ENCODE data around the gene VWA5B2. TPM values are rescaled to one million over a fixed set of nuclear protein-coding genes. Genes with fewer than 3 reads are reported as not detected.

The VWA5B2 gene
- total RNA-seq, 4 donors from 2014 or later: not detected

- intact Hi-C loops (cut with DNase I; ENCODE audit: low total_unique reads): loop anchor here (10.0 kb wide), 1 partner anchor 276 kb away; the partner anchor contains the start of gene ABCC5
- H3K9me3 ChIP-seq: no peaks in the 10 kb centered on the region
Observed at GRCh38 chr3:184290331-184290730, 60.9 kb downstream of the VWA5B2 start.

GRCh38 chr3:184291044-184291737 lies 61.8 kb downstream of the VWA5B2 start:
- DNase-seq (no peak), ATAC-seq (no peak)
- Histone ChIP-seq H3K9me3 (no peaks in the 10 kb centered on the region), H3K4me1 (no peaks in the 10 kb centered on the region), H3K27me3 (no peaks in the 10 kb centered on the region), H3K4me3 (no peak overlapping the region), H3K27ac (no peak overlapping the region), H3K36me3 (no peaks in the 10 kb centered on the region)
- TF ChIP-seq CTCF (IDR thresholded peaks at IDR 0.05 in 4 of 5, conservative IDR thresholded peaks at IDR 0.05 in 1 of 5) (no peak), POLR2A (IDR thresholded peaks at IDR 0.05) (no peak)
- intact Hi-C loops (cut with DNase I; ENCODE audit: low total_unique reads) (loop anchor here (10.0 kb wide), 1 partner anchor 276 kb away; the partner anchor contains the start of gene ABCC5), in situ Hi-C loops (cut with MboI; ENCODE audit: low sequenced_read_pairs in 4 of 4) (loop anchor here in 1 of 4 donors (25.0 kb wide), 1 partner anchor 404 kb away; the partner anchor contains the start of gene PARL)

More at GRCh38 chr3:184290331-184290730, 60.9 kb downstream of the VWA5B2 start:
- TF ChIP-seq POLR2A (IDR thresholded peaks at IDR 0.05) (no peak), CTCF (IDR thresholded peaks at IDR 0.05 in 4 of 5, conservative IDR thresholded peaks at IDR 0.05 in 1 of 5) (no peak)
- H3K4me1 ChIP-seq: no peaks in the 10 kb centered on the region
- in situ Hi-C loops (cut with MboI; ENCODE audit: low sequenced_read_pairs in 4 of 4): loop anchor here in 1 of 4 donors (25.0 kb wide), 1 partner anchor 403 kb away; the partner anchor contains the start of gene PARL
- H3K27ac ChIP-seq: no peak overlapping the region
- H3K4me3 ChIP-seq: no peak overlapping the region
- H3K27me3 ChIP-seq: no peaks in the 10 kb centered on the region
- no peak for DNase-seq
- H3K36me3 ChIP-seq: no peaks in the 10 kb centered on the region
- ATAC-seq: no peak

MicroRNAs encoded within 50 kb of the gene (microRNA counts, 767-probe panel; counts per million panel counts)
- microRNA hsa-miR-1224-3p: 356 to 448 counts per million in 2 donors
- microRNA hsa-miR-1224-5p: 356 to 448 counts per million in 2 donors

Small RNAs within 50 kb of the gene (microRNA-seq; reads per million reads assigned to microRNA genes)
- gene MIR1224 (ENCODE audit: borderline replicate concordance in 2 of 2): 1.2 to 1.7 reads per million in 2 donors

Other genes with a start within 250 kb of the VWA5B2 start
- gene ABCC5, start 211.7 kb upstream of the VWA5B2 start, total RNA-seq: 10 to 100 TPM; 20.4 to 52.2 (median 39.5) TPM
- gene HTR3D, start 197.8 kb upstream of the VWA5B2 start, total RNA-seq: not detected
- gene HTR3C, start 176.5 kb upstream of the VWA5B2 start, total RNA-seq: not detected
- gene HTR3E, start 132.5 kb upstream of the VWA5B2 start, total RNA-seq: not detected
- 10 to 100 TPM; 42.6 to 56.8 (median 53.4) TPM for gene EIF2B5, start 94.2 kb upstream of the VWA5B2 start, total RNA-seq
- gene DVL3, start 74.2 kb upstream of the VWA5B2 start, total RNA-seq: 10 to 100 TPM; 36.5 to 58.1 (median 48.0) TPM
- gene AP2M1, start 54.7 kb upstream of the VWA5B2 start, total RNA-seq: 100 to 1,000 TPM; 110 to 132 (median 117) TPM
- gene ABCF3, start 43.4 kb upstream of the VWA5B2 start, total RNA-seq: 10 to 100 TPM; 52.6 to 96.4 (median 63.2) TPM
- gene ALG3, start 19.4 kb downstream of the VWA5B2 start, total RNA-seq: 10 to 100 TPM; 35.0 to 58.1 (median 50.1) TPM
- 10 to 100 TPM in 2 of 4 donors, 1 to 10 TPM in 2; 5.7 to 14.6 (median 8.5) TPM for gene EEF1AKMT4, start 20.1 kb downstream of the VWA5B2 start, total RNA-seq
- not detected for gene CAMK2N2, start 32.0 kb downstream of the VWA5B2 start, total RNA-seq
- gene ECE2, start 46.4 kb downstream of the VWA5B2 start, total RNA-seq: not detected
- 100 to 1,000 TPM; 560 to 831 (median 720) TPM for gene PSMD2, start 69.7 kb downstream of the VWA5B2 start, total RNA-seq
- 100 to 1,000 TPM; 474 to 863 (median 735) TPM for gene EIF4G1, start 85.0 kb downstream of the VWA5B2 start, total RNA-seq
- 10 to 100 TPM; 14.7 to 27.1 (median 18.8) TPM for gene FAM131A, start 108.0 kb downstream of the VWA5B2 start, total RNA-seq
- 1 to 10 TPM in 2 of 4 donors, under 1 TPM in 2; 0.62 to 1.2 (median 0.92) TPM for gene CLCN2, start 132.0 kb downstream of the VWA5B2 start, total RNA-seq
- gene POLR2H, start 132.1 kb downstream of the VWA5B2 start, total RNA-seq: 10 to 100 TPM; 45.5 to 87.7 (median 53.0) TPM
- gene THPO, start 148.6 kb downstream of the VWA5B2 start, total RNA-seq: 1 to 10 TPM in 1 of 4 donors, under 1 TPM in 2, not detected in 1; 0.36 to 2.5 (median 0.69) TPM
- 1 to 10 TPM; 2.6 to 5.7 (median 3.4) TPM for gene CHRD, start 150.5 kb downstream of the VWA5B2 start, total RNA-seq

Data from gastrocnemius medialis (tissue), 4 donors.